Femur (tissue), 1 donor: Measurements from ENCODE around the gene FYN.

Experiments
- DNase-seq: peaks from one replicate; pipeline ENCODE4 v3.0.0-alpha.2; 2017

The FYN gene

DNA sequence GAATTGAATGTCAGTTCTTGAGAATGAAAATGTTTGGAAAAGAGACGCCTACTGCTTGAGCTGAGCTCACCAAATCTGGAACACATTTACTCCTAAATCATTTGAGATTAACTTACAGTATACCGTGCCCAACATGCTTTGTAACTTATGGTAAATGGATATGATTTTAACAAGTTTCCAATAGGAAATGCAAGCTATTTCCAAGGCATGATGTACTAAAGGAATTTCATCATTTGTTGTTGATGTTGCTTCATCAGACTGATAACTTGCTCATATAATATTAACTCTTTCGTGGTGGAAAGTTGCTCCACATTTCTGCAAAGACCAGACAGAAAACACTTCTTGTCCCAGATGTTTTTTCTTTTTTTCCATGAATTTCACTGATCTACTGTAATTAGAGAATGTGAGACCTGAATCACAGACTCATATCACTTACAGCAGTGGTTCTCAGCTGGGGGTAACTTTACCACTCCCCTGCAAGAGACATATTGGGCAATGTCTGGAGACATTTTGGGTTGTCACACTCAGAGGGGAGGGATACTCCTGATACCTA is 151.0 kb downstream of the FYN start:
- no peak for DNase-seq

DNA sequence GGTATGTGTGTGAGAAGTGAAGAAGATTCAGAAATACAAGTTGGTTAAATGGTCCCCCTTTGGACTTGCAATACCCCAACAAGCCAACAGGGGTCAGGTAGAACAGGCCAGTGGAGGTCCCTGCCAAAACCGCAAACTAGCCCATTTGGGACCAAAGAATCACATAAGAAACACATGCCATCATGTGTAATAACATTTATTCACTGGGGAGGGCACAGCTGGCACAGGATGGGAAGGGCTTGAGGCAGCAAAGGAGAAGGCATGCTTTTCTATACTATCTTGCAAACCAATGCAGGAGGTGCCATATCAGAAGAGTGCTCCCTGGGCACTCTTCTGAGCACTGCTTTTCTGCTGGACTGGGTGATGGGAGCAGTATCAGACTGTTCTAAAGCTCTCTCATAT is 151.5 kb downstream of the FYN start:
- peak; percentile 58 for DNase-seq

DNA sequence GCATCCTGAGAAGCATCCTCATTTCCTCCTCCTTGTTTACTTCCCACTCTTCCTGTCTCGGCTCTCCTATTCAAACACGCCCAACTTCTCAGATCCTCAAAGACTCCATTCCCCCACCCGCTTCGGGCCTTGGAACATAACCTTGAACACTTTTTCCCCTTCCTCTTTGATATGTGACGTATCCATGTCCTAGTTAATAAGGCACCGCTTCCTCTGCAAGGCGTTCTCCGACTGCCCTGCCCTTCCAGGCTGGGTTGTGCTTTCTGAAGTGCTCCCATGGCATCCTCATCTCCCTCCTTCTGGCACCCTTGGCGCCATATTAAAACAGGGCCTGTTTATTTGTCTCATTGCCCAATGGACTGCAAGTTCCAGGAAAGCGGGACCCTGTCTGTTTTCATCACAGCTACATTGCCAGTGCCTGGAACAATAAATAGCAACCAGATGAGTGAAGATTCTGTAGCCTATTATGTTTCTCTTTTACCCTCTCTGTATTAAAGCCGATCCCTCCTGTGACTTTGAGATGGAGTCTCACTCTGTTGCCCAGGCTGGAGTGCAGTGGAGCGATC is 152.2 kb downstream of the FYN start:
- DNase-seq = no peak

DNA sequence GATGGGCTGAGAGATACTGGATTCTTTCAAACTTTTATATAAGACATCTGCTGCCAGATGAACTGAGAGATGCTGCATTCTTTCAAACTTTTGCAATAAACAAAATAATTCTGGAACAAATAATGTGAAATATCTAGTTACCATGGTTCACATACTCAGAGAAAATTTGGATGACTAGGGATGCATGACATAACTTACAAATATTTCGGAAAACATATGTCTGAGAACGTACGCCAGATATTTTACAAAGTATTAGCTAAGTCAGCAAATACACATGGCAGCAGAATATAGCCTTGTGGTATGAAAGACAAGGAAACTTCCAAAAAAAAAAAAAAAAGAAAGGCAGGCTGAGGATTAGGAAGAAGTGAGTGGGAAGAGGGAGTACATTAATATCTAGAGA is 154.3 kb downstream of the FYN start:
- no peak for DNase-seq

DNA sequence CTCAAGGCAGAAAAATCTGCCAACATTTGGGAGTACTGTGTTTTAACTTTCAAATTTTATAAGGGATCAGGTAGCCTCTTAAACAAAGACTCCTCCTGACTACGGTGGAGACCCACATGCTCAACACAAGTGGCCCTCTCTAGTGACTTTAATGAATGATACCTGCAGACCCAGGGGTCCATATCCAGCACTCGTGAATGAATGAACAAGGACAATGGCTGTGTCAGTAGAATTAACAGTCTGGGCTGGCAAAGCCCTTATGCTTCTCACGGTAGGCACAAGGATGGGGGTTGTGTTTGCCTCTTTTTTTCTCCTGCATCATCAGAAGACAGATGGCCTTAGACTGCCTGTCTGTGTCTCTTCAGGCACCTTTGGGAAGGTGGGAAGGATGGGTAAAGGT is 154.9 kb downstream of the FYN start:
- DNase-seq = no peak

DNA sequence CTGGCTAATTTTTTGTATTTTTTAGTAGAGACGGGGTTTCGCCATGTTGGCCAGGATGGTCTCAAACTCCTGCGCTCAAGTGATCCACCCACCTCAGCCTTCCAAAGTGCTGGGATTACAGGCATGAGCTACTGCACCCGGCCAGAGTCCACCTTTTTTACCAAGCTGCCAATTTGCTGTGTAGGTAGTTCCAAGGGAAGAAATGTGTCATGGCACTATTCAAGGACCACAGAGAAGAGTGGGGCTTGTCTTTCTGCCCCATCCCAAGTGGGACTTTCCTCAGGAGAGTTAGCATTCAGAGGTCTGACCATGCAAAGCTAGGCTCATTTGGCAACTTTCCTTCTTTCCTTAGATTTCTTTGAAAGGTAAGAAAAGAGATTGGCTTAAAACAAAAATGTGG is 155.6 kb downstream of the FYN start:
- DNase-seq = no peak

DNA sequence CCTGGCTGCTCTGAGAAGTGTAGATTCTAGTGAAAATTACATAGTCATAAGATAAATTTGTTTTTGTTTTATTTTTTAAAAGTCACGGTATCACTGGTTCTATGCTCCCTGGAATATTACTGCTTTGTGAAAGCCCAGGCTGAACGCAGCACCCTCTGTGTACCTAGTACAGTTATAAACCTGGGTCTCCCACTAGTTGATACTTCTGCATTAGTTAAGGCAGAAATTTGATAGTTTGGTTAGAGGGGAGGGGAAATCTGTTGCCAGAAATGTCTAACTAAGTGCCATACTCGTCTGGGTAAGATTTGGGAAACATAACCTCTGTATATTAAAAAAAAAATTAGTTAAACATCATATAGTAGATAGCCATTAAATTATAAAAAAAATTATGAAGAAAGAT is 156.9 kb downstream of the FYN start:
- no peak for DNase-seq

DNA sequence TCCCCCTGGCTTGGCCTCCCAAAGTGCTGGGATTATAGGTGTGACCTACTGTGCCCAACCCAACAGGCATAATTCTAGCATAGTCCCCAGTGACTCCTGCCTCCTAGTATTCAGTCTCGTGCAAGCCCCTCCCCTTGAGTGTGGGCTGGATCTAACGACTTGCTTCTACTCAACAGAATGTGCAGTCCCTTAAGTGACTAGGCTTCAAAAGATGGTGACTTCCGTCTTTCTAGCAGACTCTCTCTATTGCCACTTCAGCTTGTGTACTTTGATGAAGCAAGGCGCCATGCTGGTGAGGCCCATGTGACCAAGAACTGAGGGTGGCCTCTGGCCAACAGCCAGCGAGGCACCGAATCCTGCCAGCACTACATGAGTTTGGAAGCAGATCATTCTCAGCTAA is 157.9 kb downstream of the FYN start:
- no peak for DNase-seq

DNA sequence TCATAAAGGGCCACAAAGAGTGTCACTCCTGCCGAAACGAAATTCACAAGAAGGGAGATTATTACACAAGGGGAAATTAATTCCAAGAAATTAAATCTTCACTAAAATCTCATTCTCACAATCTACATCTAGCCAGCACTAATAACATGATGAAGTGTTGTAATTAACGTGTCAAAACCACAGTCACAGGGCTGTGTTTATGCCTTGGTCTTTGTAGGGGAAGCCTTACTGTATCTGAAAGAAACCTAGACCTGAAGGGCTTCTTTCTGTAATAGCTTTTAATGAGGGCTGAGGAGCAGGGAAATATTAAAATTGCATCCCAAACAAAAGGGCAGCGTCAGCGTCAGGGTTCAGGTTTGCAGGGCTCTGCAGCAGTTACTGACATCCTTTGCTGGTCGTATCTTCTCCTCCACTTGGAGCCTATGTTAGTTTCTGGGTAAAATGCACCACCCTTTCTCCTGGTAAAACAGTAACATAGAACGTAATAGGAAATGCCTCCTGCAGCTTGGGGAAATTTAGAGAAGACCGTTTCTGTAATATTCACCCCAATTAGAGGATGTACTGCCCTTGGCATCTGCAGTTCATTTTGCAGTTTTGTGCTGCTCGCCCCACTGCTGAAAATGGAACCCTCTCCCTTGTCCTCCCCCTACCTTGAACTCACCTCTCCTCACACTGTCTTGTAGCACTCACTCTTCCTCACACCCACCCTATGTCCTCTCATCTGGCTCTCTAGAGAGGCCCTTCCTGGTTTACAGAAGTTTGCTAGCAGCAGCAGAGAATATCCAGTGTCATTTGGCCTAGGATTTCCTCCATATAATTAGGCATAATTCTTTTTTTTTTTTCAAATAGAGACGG is 158.6 kb downstream of the FYN start:
- DNase-seq = no peak

DNA sequence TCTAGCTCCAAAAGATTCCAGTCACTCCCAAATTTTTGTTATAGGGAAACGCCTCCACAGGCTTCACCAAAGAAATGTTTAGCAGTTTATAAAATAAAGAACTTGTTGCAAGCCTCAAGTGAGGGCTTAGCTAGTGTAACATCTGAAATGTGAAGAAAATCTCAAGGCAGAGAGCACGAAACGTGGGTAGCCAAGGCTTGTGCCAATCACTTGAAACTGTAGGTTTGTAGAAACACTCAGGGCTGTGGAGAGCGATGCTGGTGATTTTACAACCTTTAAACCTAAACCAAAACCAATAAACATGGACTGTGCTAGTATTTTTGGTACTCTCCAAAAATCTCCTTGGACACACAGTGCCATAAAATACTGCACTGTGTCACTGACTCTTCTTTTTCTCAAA is 159.4 kb downstream of the FYN start:
- DNase-seq = no peak

DNA sequence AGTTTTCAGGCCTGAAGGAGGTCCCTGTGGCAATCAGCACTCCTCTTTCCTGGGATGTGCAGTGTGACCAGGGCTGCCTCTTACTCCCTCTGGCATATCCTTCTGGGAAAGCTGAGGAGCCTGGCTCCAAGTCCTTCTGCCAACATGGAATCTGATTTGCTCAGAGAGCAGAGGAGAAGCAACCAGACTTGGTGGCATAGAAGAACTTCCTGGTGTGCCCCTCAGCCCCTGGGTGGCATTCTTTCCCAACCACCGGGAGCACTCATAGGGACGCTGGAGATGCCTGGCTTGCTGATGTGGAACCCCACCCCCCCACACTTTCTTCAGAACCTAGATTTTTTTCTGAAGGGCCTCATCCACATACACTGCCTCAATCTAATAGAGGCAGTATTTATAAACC is 160.0 kb downstream of the FYN start:
- no peak for DNase-seq

DNA sequence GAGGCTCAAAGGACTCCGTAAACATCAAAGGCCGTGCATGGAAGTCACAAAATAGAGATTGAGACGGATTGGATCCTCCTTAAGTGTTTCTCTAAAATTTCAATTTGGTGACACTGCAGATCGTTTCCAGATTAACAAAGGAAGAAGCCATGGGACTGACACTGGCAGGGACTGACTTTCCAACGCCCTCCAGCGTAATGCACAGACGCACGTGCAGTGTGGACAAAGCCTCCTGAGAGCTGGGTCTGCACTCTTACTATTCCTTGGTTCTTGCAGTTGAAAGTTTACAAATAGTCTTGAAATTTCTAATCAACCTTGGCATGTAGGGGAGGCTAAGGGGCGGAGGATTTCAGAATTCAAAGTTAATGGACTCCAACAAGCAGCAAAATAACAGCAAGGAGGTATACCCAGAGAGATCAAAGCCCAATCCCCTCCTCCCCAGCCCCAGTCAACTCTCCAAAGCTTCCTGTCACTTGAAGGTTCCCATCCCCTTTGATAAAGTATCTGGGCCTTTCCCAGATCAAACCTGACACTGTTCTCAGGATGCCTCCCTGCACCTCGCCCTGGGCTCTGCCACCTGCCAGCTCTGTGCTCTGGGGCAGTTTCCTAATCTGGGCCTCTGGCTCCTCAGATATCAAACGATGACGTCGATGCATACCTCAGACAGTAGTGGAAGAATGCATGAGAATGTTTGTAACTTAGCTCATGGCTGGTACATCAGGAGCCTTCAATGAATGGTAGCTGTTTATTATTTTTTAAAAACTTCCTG is 161.1 kb downstream of the FYN start:
- DNase-seq = peak; percentile 47

DNA sequence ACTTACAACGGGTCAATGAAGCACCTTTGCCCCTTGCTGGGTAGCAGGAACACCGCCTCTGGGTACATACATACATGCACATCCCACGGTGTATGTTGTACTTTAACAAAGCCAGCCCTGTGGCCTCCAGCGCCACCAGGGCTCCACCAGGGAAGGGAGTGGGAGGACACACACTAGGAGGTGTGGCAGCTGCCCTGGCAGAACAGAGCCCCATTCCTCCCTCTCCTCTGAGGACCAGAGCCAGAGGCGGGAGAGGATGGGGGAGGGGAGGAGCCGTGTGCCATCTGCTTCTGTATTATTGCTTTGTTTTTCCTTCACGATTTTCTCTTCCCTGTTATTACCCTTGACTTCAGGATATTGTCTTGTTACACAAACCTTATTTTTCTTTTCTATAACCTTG is 161.8 kb downstream of the FYN start:
- peak; percentile 67 for DNase-seq

DNA sequence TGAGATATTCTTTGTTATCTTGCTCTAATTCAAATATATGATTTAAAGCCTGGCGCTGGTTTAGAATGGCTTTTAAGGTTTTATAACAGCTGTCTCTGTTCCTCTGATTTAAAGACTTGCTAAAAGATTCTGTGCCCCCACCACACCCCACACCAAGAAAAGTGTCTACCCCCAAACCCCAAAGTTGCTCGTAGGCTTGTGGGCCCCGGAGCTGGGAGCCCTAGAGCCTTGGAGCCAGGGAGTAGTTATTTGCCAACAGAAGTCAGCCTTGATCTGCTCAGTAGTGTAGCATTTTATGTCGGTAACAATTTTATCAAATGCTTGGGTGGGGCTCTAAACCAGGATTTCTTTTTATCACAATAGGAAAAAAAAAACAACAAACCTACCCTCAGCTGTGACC is 162.3 kb downstream of the FYN start:
- DNase-seq = no peak

DNA sequence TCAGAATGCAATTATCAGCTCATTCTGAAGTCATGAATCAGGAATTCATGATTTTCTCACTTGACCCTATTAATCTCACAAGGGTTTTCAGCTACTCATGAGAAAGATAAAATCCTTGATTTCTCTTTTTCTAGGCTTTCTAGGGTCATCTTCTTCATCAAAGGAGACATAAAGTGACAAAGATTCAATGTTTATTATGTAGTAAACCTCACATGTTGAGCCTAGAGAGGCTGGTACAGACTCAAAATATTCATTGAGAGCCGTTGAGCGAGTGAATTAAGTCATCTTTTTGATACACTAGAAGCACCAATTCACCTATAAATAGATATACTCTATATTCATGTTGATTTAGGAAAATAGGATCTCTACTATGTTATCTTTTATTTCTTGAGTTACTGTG is 162.8 kb downstream of the FYN start:
- no peak for DNase-seq

DNA sequence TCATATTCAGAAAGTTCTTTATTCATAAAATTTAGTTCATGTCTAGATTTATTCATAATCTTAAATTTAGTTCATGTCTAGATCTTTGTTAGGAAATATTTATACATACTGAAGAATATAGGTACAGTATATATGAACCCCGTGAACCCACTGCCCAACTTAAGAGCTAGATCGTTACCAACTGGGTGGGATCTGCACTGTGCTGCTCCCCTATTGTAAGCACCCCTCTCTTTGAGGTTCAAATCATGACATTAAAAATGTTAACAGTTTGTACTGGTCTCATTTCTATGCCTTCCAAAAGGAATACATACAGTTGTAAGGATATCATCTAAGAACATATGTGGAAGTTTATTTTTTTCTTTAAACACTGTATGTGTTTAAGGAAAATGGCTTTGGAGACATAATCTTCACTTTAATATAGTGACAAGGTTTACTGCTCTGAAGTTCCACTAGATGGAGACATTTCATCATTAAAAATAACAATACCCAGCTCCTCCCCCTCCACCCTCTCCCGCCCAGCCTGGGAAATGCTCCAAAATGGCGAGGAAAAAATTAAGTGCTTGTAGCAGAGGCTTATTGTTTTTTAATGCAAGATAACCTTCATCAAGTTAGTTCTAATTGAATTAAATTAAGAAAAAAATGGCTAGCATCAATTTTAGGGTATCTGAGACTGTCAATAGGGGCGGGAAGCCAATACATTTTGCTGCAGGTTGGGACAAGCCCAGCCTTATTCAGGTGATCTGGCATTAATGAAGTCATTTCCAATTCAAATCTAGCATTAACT is 163.4 kb downstream of the FYN start:
- peak; percentile 89 for DNase-seq

DNA sequence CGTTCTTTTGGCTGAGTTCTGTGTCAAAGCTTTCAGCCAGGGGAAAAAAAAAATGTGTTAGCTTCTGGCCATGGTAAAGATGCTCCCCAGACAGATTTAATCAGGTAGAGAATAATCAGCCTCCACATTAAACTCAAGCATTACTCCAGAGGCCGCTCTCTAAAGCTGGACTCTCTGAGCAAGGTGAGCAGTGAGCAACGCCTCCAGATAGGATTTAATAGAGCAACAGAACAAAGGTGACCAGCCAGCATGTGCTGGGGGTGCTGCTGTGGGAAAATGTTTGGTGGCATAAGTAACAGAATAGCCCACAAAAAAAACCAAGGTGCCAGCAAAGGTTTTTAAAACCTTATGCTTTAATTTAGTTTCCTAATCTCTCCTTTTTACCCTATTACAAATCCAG is 164.1 kb downstream of the FYN start:
- no peak for DNase-seq

DNA sequence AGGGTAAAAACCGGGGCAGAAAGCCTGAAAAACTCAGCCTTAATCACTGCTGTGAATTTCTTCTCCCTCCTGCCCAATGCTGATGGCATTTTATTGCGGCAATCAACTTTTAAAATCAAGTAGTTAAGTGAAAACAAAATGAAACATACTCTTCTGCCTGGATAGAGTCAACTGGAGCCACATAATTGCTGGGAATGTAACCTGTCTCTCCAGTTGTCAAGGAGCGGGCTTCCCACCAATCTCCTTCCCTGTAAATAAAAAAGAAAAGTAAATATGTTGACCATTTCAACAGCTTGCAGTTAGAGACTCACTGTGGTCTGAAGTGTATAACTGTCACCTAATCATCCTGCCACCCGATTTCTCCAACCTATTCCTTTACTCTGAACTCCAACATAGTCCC is 165.5 kb downstream of the FYN start:
- DNase-seq = no peak

DNA sequence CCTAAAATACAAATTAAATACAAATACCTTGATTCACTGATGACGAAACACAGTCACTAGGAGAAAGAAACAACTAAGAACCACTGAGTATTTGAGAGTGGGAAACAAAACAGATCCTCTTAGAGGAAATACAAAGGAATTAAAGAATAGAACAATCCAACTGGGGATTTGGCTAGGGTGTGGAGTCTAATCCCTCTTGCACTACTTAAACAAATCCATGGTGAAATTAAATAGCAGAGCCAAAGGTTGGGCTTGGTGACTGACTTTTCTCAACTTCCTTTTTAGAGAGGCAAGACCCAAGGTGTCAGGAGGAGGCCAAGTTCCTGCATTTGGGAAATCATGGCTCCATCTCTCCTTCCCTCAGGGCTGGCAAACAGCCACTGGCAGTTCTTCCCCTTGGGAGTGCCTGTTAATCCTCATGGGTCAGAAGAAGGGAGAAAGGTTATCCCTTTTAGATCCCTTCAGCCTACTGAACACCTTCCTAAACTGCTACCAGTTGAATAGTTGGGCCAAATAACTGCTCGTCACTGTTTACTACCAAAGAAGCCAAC is 166.3 kb downstream of the FYN start:
- DNase-seq = no peak

DNA sequence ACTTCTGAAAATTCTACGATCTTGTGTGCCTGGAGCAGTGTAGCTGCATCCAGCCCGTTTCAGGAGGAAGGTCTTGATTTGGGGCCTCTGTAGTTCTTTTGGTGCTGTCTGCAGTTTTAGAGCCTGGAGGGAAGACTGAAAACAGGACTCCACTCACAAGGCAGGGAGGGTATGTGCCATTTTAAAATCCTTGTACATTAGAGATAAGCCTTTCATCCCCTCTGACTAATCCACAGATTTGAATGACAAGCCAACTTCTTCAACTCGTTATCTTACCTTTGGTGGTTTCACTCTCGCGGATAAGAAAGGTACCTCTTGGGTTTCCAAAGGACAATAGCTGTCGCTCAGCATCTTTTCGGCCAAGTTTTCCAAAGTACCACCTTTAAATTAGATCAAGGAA is 169.5 kb downstream of the FYN start:
- no peak for DNase-seq

DNA sequence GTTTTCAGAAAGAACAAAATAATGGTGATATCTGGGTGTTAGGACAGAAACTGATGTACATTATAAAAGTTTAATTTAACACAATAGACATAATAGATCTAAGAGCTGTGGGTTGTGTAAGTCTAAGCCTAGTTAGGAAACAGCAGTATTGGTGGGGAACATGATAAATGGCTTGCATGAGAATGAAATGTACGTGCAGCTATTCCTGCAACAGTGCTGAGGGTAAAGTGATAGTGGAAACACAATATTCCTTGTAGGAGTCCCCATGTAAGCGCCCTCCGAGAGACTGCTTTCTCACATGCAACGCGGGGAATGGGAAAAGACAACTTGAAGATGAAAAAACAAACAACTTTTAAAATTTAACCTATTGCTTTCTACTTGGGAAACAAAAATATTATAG is 171.0 kb downstream of the FYN start:
- DNase-seq = no peak

DNA sequence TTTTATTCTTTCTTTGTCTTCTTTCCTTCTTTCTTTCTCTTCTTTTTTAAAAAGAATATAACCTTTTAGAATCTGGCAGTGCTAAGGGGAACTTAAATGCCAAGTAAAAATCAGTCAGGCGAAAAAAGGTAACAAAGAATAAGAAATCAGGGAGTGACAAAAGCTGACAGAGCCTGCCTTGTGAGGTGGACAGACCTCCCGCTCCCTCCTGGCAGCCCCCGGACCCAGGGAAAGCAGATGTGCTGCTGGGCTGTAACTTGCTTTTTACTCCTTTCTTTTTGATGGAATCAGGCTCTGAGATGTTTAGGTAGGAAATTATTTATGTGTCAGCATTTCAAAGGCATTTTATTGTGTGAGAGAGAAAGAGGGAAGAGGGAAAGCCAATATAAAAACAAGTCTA is 172.1 kb downstream of the FYN start:
- DNase-seq = no peak
